Measurements from ENCODE around the gene NEK7. TPM values are rescaled to one million over a fixed set of nuclear protein-coding genes. Genes with fewer than 3 reads are reported as not detected.

NEK7 gene
- total and polyA plus RNA-seq, 2 donors (not counting 1 experiment from before 2014, with no cell fraction given): 8.1 to 75.4 TPM

GRCh38 chr1:198157241-198157846 lies 546 bp downstream of the NEK7 start:
- H3K4me1 ChIP-seq (ENCODE audit: control insufficient read depth in 2 of 2, insufficient read depth in 2 of 2, low read length in 2 of 2): peaks cover 24 to 36% of the 10 kb centered on the region in 2 donors
- no peaks in the 10 kb centered on the region for H4K20me1 ChIP-seq (ENCODE audit: control insufficient read depth, insufficient read depth, low read length, poor library complexity, severe bottlenecking)
- H3K27ac ChIP-seq (ENCODE audit: low read length in 2 of 2): peak overlapping the region; percentile 88 to 95
- H3K79me2 ChIP-seq (ENCODE audit: control insufficient read depth, insufficient read depth, low read length): peaks cover 53% of the 10 kb centered on the region
- intact Hi-C loops (cut with micrococcal nuclease): loop anchor here (2.0 to 10.0 kb wide), 5 partner anchors 47 to 1010 kb away; partner anchors contain the start of genes ASPM, C1orf53 and DENND1B
- under 1% methylated on average over 62 of the region's 62 CpGs for whole genome bisulfite sequencing (ENCODE audit: insufficient coverage)
- peaks cover 41% of the 10 kb centered on the region for H3K4me1 Mint-ChIP-seq
- peak; percentile 51 for ATAC-seq (ENCODE audit: low read depth)
- peak overlapping the region; percentile 97 for H3K27ac Mint-ChIP-seq
- TF ChIP-seq CTCF (IDR thresholded peaks at IDR 0.05) (no peak), EZH2 (IDR thresholded peaks at IDR 0.05; ENCODE audit: borderline replicate concordance, insufficient read depth, low read depth, low read length, poor library complexity, severe bottlenecking) (no peak)
- H3K4me2 ChIP-seq (replicated peaks; ENCODE audit: low read depth, low read length, poor library complexity, severe bottlenecking): peak overlapping the region; percentile 85
- H3K27me3 ChIP-seq (replicated peaks in 1 of 4; ENCODE audit: control extremely low read depth in 1 of 4, control insufficient read depth in 3 of 4, insufficient read depth in 4 of 4, low read length in 3 of 4): no peaks in the 10 kb centered on the region
- H3K27me3 Mint-ChIP-seq: no peaks in the 10 kb centered on the region
- peak overlapping the region; percentile 96 for H3K9ac ChIP-seq (ENCODE audit: low read length)
- no peaks in the 10 kb centered on the region for H3K9me3 Mint-ChIP-seq (ENCODE audit: insufficient read depth)
- CTCF ChIA-PET: interaction anchor here (1.5 to 2.3 kb wide), 7 partner anchors 8 to 529 kb away, joined by 4 to 11 read pairs (median 5); no protein-coding TSS in a partner anchor
- POLR2A ChIA-PET: interaction anchor here (1.5 kb wide), 1 partner anchor 10 kb away, joined by 5 read pairs; no protein-coding TSS in a partner anchor
- peak overlapping the region; percentile 94 for H2AFZ ChIP-seq (ENCODE audit: insufficient read depth, low read depth, low read length, poor library complexity, severe bottlenecking)
- H3K4me3 Mint-ChIP-seq: peak overlapping the region; percentile 99
- peaks cover 0 to 1% of the 10 kb centered on the region in 2 experiments for H3K36me3 ChIP-seq (replicated peaks in 1 of 2; ENCODE audit: control extremely low read depth in 1 of 2, control insufficient read depth in 1 of 2, extremely low read depth in 1 of 2, insufficient read depth in 2 of 2, low read length in 1 of 2)
- H3K4me3 ChIP-seq (ENCODE audit: control extremely low read depth in 1 of 5, extremely low read depth in 1 of 5, insufficient read depth in 1 of 5, low read depth in 2 of 5, low read length in 4 of 5): peak overlapping the region; percentile 64 to 97 (median 87)
- no peaks in the 10 kb centered on the region for H3K9me3 ChIP-seq (ENCODE audit: control extremely low read depth in 1 of 3, control insufficient read depth in 2 of 3, insufficient read depth in 1 of 3, low read length in 2 of 3)
- peak; percentile 90 for DNase-seq

All from B cell (primary cell).